Measurements from ENCODE around the gene SMYD3. TPM values are rescaled to one million over a fixed set of nuclear protein-coding genes. Genes with fewer than 3 reads are reported as not detected.

The SMYD3 gene
- total and polyA plus RNA-seq, 2 of the 4 experiments (the other 2 are of a cell fraction), result 26.5 to 37.6 TPM

GRCh38 chr1:246528933-246529731 is 22.1 kb upstream of the SMYD3 start:
- ATAC-seq (ENCODE audit: low read depth) (no peak), DNase-seq (no peak)
- no peak overlapping the region for H3K56ac ChIP-seq (ENCODE audit: extremely low read depth, insufficient read depth, low read length)
- H4K5ac ChIP-seq (ENCODE audit: low read depth, low read length), result no peak overlapping the region
- peaks cover 14% of the 10 kb centered on the region for H3K27me3 ChIP-seq (ENCODE audit: control insufficient read depth, insufficient read depth, low read length)
- no peak overlapping the region for H2AFZ ChIP-seq (replicated peaks; ENCODE audit: low read length, poor library complexity)
- H3K9me1 ChIP-seq (ENCODE audit: insufficient read depth, low read length), result no peaks in the 10 kb centered on the region
- dilution Hi-C loops (cut with HindIII; ENCODE audit: low sequenced_read_pairs, unreplicated experiment) (no loop called here), intact Hi-C loops (cut with micrococcal nuclease) (no loop called here), in situ Hi-C loops (cut with MboI; ENCODE audit: low sequenced_read_pairs) (no loop called here)
- no peak overlapping the region for H3K18ac ChIP-seq (ENCODE audit: low read depth, low read length)
- 82% methylated on average over 2 of the region's 8 CpGs; no CpG with 5 or more reads in 1 of the 2 experiments for WGBS, 2 experiments (ENCODE audit: extremely low coverage in 2 of 2, insufficient read length in 1 of 2)
- no peak overlapping the region for H3K9ac ChIP-seq (ENCODE audit: low read depth, low read length)
- BruUV-seq (replicated peaks), result no TSS peak
- H3K4ac ChIP-seq (ENCODE audit: low read depth, low read length), result no peak overlapping the region
- H3K27ac ChIP-seq (ENCODE audit: insufficient read depth, low read length), result no peak overlapping the region
- H2BK5ac ChIP-seq (ENCODE audit: low read depth, low read length, poor library complexity, severe bottlenecking), result no peak overlapping the region
- H3K79me1 ChIP-seq (ENCODE audit: low read depth in 1 of 2, low read length in 2 of 2), result no peaks in the 10 kb centered on the region
- no peak overlapping the region for H2BK20ac ChIP-seq (ENCODE audit: low read depth, low read length)
- H2BK15ac ChIP-seq (ENCODE audit: low read depth, low read length), result no peak overlapping the region
- no peak overlapping the region for H3K4me2 ChIP-seq (ENCODE audit: low read depth, low read length)
- H3K23ac ChIP-seq (ENCODE audit: low read depth, low read length), result no peak overlapping the region
- TF ChIP-seq RFX5 (IDR thresholded peaks at IDR 0.05; ENCODE audit: low read depth, low read length) (no peak), MAFK (IDR thresholded peaks at IDR 0.05; ENCODE audit: low read depth, low read length) (no peak), RAD21 (IDR thresholded peaks at IDR 0.05; ENCODE audit: low read length) (no peak), MXI1 (IDR thresholded peaks at IDR 0.05; ENCODE audit: borderline replicate concordance, low read depth, low read length) (no peak), POLR2A (IDR thresholded peaks at IDR 0.05; ENCODE audit: low read depth, low read length) (no peak), USF2 (IDR thresholded peaks at IDR 0.05; ENCODE audit: low read depth, low read length) (no peak), CHD1 (IDR thresholded peaks at IDR 0.05; ENCODE audit: low read depth, low read length) (no peak), CTCF (conservative IDR thresholded peaks at IDR 0.05; ENCODE audit: low read depth, low read length) (no peak), BHLHE40 (IDR thresholded peaks at IDR 0.05; ENCODE audit: low read depth, low read length) (no peak), MAZ (IDR thresholded peaks at IDR 0.05; ENCODE audit: borderline replicate concordance, low read depth, low read length) (no peak), CEBPB (IDR thresholded peaks at IDR 0.05; ENCODE audit: low read depth, low read length) (no peak), ELK1 (IDR thresholded peaks at IDR 0.05; ENCODE audit: borderline replicate concordance, low read depth, low read length) (no peak), SMC3 (IDR thresholded peaks at IDR 0.05; ENCODE audit: low read depth, low read length) (no peak), FOS (IDR thresholded peaks at IDR 0.05; ENCODE audit: low read depth, low read length) (no peak), RCOR1 (IDR thresholded peaks at IDR 0.05; ENCODE audit: insufficient replicate concordance, low read length) (no peak), NFE2L2 (IDR thresholded peaks at IDR 0.05; ENCODE audit: low read depth, low read length) (no peak)
- ChIA-PET CTCF (no interaction called here), POLR2A (ENCODE audit: unreplicated experiment) (no interaction called here)
- H4K20me1 ChIP-seq (ENCODE audit: insufficient read depth, low read length), result no peaks in the 10 kb centered on the region
- H3K4me3 ChIP-seq (ENCODE audit: insufficient read depth, low read depth, low read length), result no peak overlapping the region
- no peak overlapping the region for H2AK5ac ChIP-seq (ENCODE audit: low read depth, low read length)
- H4K91ac ChIP-seq (ENCODE audit: insufficient read depth, low read depth, low read length), result no peak overlapping the region
- H3K36me3 ChIP-seq (ENCODE audit: control insufficient read depth, insufficient read depth, low read length), result no peaks in the 10 kb centered on the region
- H4K8ac ChIP-seq (ENCODE audit: low read depth in 2 of 2, low read length in 2 of 2), result no peak overlapping the region
- H2BK120ac ChIP-seq (ENCODE audit: low read depth, low read length), result no peak overlapping the region
- H3K9me3 ChIP-seq (ENCODE audit: control insufficient read depth, insufficient read depth, low read length), result peaks cover 13% of the 10 kb centered on the region
- H3K14ac ChIP-seq (replicated peaks; ENCODE audit: low read depth, low read length), result no peak overlapping the region
- no peak overlapping the region for H2AK9ac ChIP-seq (replicated peaks; ENCODE audit: low read depth, low read length, poor library complexity)
- no peaks in the 10 kb centered on the region for H3K4me1 ChIP-seq (ENCODE audit: control insufficient read depth, insufficient read depth, low read length)
